IMR-90 (cell line): ENCODE results near the gene C17orf107. TPM values are rescaled to one million over a fixed set of nuclear protein-coding genes. Genes with fewer than 3 reads are reported as not detected.
A peak's percentile ranks its signal among the peaks of the same experiment; 100 is the strongest.

Source experiments
- ATAC-seq: fragments of 200-7000 bp; cut with Tn5 transposase; 2 replicates; pipeline ENCODE4 v1.9.1; 2020; ENCODE audit warnings: low read depth, mild to moderate bottlenecking, moderate library complexity
- BruUV-seq: library from RNA; stranded (reverse); fragments of 400-500 nt; replicated peaks from 2 replicates; lab custom pipeline; 2021; lab: Mats Ljungman, UMichigan
- CTCF ChIA-PET: fragments of 300-600 bp; formaldehyde crosslinking; extraction: SDS; loops from one replicate; lab custom pipeline; 2021; ENCODE audit warnings: antibody characterized with exemption; lab: Yijun Ruan, JAX
- POLR2A ChIA-PET: fragments of 300-600 bp; sonication (Branson Sonifier 250); formaldehyde crosslinking; loops from one replicate; lab custom pipeline; 2022; ENCODE audit warnings: antibody characterized with exemption; ENCODE audit not compliant: unreplicated experiment; lab: Charles Lee
- DNase-seq: peaks from one replicate; pipeline ENCODE4 v3.0.0; 2013
- H2AFZ ChIP-seq: replicated peaks from 2 replicates; pipeline ENCODE3; 2013; ENCODE audit warnings: low read length, mild to moderate bottlenecking; ENCODE audit not compliant: poor library complexity
- H2AK5ac ChIP-seq: 2 replicates; pipeline ENCODE4 v1.6.1; 2013; ENCODE audit warnings: low read depth, low read length, inconsistent platforms
- H2AK9ac ChIP-seq: replicated peaks from 2 replicates; pipeline ENCODE3; 2013; ENCODE audit warnings: mild to moderate bottlenecking, low read depth, low read length, moderate library complexity; ENCODE audit not compliant: poor library complexity
- H2BK120ac ChIP-seq: 2 replicates; pipeline ENCODE4 v1.6.1; 2013; ENCODE audit warnings: low read depth, low read length, inconsistent platforms
- H2BK15ac ChIP-seq: 3 replicates; pipeline ENCODE4 v1.6.1; 2013; ENCODE audit warnings: low read depth, low read length, inconsistent platforms
- H2BK20ac ChIP-seq: 2 replicates; pipeline ENCODE4 v1.6.1; 2013; ENCODE audit warnings: low read depth, mild to moderate bottlenecking, inconsistent platforms, low read length, moderate library complexity
- H2BK5ac ChIP-seq: 2 replicates; pipeline ENCODE4 v1.6.1; 2013; ENCODE audit warnings: mild to moderate bottlenecking, low read depth, low read length, inconsistent platforms; ENCODE audit not compliant: poor library complexity, severe bottlenecking
- H3K14ac ChIP-seq: replicated peaks from 2 replicates; pipeline ENCODE4 v1.6.1; 2013; ENCODE audit warnings: low read depth, low read length, inconsistent platforms
- H3K18ac ChIP-seq: 2 replicates; pipeline ENCODE4 v1.6.1; 2013; ENCODE audit warnings: low read depth, low read length, control low read depth
- H3K23ac ChIP-seq: 2 replicates; pipeline ENCODE4 v1.6.1; 2013; ENCODE audit warnings: low read depth, low read length, inconsistent platforms
- H3K27ac ChIP-seq: 2 replicates; pipeline ENCODE4 v1.5.1; 2013; ENCODE audit warnings: mild to moderate bottlenecking, control low read depth, low read length; ENCODE audit not compliant: insufficient read depth
- H3K27me3 ChIP-seq: 2 replicates; pipeline ENCODE4 v1.6.1; 2013; ENCODE audit warnings: low read length; ENCODE audit not compliant: control insufficient read depth, insufficient read depth
- H3K36me3 ChIP-seq: 2 replicates; pipeline ENCODE4 v1.6.1; 2013; ENCODE audit warnings: low read length, mixed read lengths; ENCODE audit not compliant: control insufficient read depth, insufficient read depth
- H3K4ac ChIP-seq: 2 replicates; pipeline ENCODE4 v1.6.1; 2013; ENCODE audit warnings: low read depth, low read length, inconsistent platforms
- H3K4me1 ChIP-seq: 2 replicates; pipeline ENCODE4 v1.6.1; 2013; ENCODE audit warnings: low read length, mixed read lengths; ENCODE audit not compliant: control insufficient read depth, insufficient read depth
- H3K4me2 ChIP-seq: 2 replicates; pipeline ENCODE4 v1.6.1; 2013; ENCODE audit warnings: low read depth, mild to moderate bottlenecking, control low read depth, low read length, moderate library complexity
- H3K4me3 ChIP-seq: 2 replicates; pipeline ENCODE4 v1.5.1; 2013; ENCODE audit warnings: low read depth, mild to moderate bottlenecking, control low read depth, low read length, moderate library complexity; ENCODE audit not compliant: insufficient read depth
- H3K56ac ChIP-seq: 2 replicates; pipeline ENCODE4 v1.6.1; 2013; ENCODE audit warnings: low read length, inconsistent platforms; ENCODE audit not compliant: insufficient read depth; ENCODE audit errors: extremely low read depth
- H3K79me1 ChIP-seq, 2 experiments: 2 replicates each; pipeline ENCODE4 v1.6.1; 2013; ENCODE audit warnings: low read length in 2 of 2, inconsistent platforms in 1 of 2, low read depth in 1 of 2
- H3K9ac ChIP-seq: 2 replicates; pipeline ENCODE4 v1.6.1; 2013; ENCODE audit warnings: low read depth, low read length, control low read depth
- H3K9me1 ChIP-seq: 2 replicates; pipeline ENCODE4 v1.6.1; 2013; ENCODE audit warnings: low read length, inconsistent platforms; ENCODE audit not compliant: insufficient read depth
- H3K9me3 ChIP-seq: 2 replicates; pipeline ENCODE4 v1.6.1; 2013; ENCODE audit warnings: low read length; ENCODE audit not compliant: control insufficient read depth, insufficient read depth
- H4K20me1 ChIP-seq: 2 replicates; pipeline ENCODE4 v1.6.1; 2013; ENCODE audit warnings: low read length, inconsistent platforms; ENCODE audit not compliant: insufficient read depth
- H4K5ac ChIP-seq: 2 replicates; pipeline ENCODE4 v1.6.1; 2013; ENCODE audit warnings: mild to moderate bottlenecking, low read depth, low read length, control low read depth
- H4K8ac ChIP-seq, 2 experiments: 2 replicates each; pipeline ENCODE4 v1.6.1; 2013; ENCODE audit warnings: low read depth in 2 of 2, low read length in 2 of 2, control low read depth in 1 of 2, inconsistent platforms in 1 of 2
- H4K91ac ChIP-seq: 2 replicates; pipeline ENCODE4 v1.6.1; 2013; ENCODE audit warnings: low read depth, low read length, inconsistent platforms; ENCODE audit not compliant: insufficient read depth
- BHLHE40 ChIP-seq: fragments of 150-350 bp; IDR thresholded peaks from 2 replicates; pipeline ENCODE4 v1.6.1; 2016; ENCODE audit warnings: mild to moderate bottlenecking, low read depth, low read length
- CEBPB ChIP-seq: IDR thresholded peaks from 2 replicates; pipeline ENCODE4 v1.6.1; 2012; ENCODE audit warnings: low read depth, low read length, improper control_type of control experiment
- FOS ChIP-seq: fragments of 150-350 bp; IDR thresholded peaks from 2 replicates; pipeline ENCODE4 v1.6.1; 2016; ENCODE audit warnings: low read depth, low read length
- MAZ ChIP-seq: IDR thresholded peaks from 2 replicates; pipeline ENCODE4 v1.6.1; 2012; ENCODE audit warnings: low read depth, mild to moderate bottlenecking, low read length, improper control_type of control experiment, moderate library complexity, borderline replicate concordance
- USF2 ChIP-seq: fragments of 150-350 bp; IDR thresholded peaks from 2 replicates; pipeline ENCODE4 v1.6.1; 2017; ENCODE audit warnings: mild to moderate bottlenecking, antibody characterized with exemption, low read length, low read depth
- WGBS, 2 experiments: methylation state at CpG; one replicate each; pipeline versions ENCODE4 v1.1.5 to v1.1.7; 2013; ENCODE audit warnings: missing lambda C conversion rate in 2 of 2; ENCODE audit not compliant: insufficient read length in 1 of 2; ENCODE audit errors: extremely low coverage in 2 of 2; 5-methylcytosine and 5-hydroxymethylcytosine counted together
- dilution Hi-C: fragments of 300-500 bp; cut with HindIII; formaldehyde crosslinking; loops from one replicate; pipeline ENCODE4 v1.14.3; 2018; ENCODE audit warnings: low sequenced_read_pairs; ENCODE audit not compliant: unreplicated experiment
- in situ Hi-C: fragments of 300-500 bp; cut with MboI; formaldehyde crosslinking; loops from 3 replicates; pipeline ENCODE4 v1.14.3; 2019; ENCODE audit warnings: low sequenced_read_pairs, inconsistent platforms, mixed read lengths
- intact Hi-C: fragments of 100-400 bp; cut with micrococcal nuclease; formaldehyde crosslinking; loops from 2 replicates; pipeline ENCODE4 v1.10.0; 2022
- polyA plus RNA-seq, 3 experiments: library from polyadenylated mRNA; depleted of rRNA; stranded (reverse); fragments of >200 nt; gene quantifications; 2 replicates each; pipeline ENCODE4 v1.2.3, GENCODE V29; 2012; ENCODE audit warnings: low replicate concordance in 1 of 3
- total RNA-seq: library from RNA; depleted of rRNA; stranded (reverse); fragments of >200 nt; gene quantifications from 2 replicates; pipeline ENCODE4 v1.2.3, GENCODE V29; 2012

Gene C17orf107
- total and polyA plus RNA-seq, 2 of the 4 experiments (the other 2 are of a cell fraction): 0.54 to 0.82 TPM

- peak overlapping the region; percentile 79 for H2AK5ac ChIP-seq
- H2BK20ac ChIP-seq: no peak overlapping the region
- peak overlapping the region; percentile 96 for H2AK9ac ChIP-seq
- H3K36me3 ChIP-seq: peaks cover 21% of the 10 kb centered on the region
- 1% methylated on average over 28 of the region's 75 CpGs; no CpG with 5 or more reads in 1 of the 2 experiments for WGBS, 2 experiments
- in situ Hi-C loops (no loop called here), dilution Hi-C loops (no loop called here), intact Hi-C loops (no loop called here)
- H3K27ac ChIP-seq: peak overlapping the region; percentile 91
- peak overlapping the region; percentile 95 for H3K56ac ChIP-seq
- BruUV-seq: no TSS peak
- ChIA-PET CTCF (no interaction called here), POLR2A (interaction anchor here (0.6 to 3.5 kb wide), 3 partner anchors 9 to 391 kb away, joined by 3 to 19 read pairs (median 4); partner anchors contain the start of gene SPAG7)
- H2BK120ac ChIP-seq: peak overlapping the region; percentile 85
- peak overlapping the region; percentile 98 for H3K4me3 ChIP-seq
- H4K20me1 ChIP-seq: peaks cover 40% of the 10 kb centered on the region
- H3K23ac ChIP-seq: peak overlapping the region; percentile 89
- DNase-seq (peak; percentile 76), ATAC-seq (peak; percentile 2)
- TF ChIP-seq FOS (0 out of 2 replicates have a peak, but pooled peaks have one; percentile 7), CEBPB (no peak), USF2 (peak; percentile 52), MAZ (peak; percentile 51; the same call in 1 of the 2 replicates), BHLHE40 (peak; percentile 82)
- H2BK5ac ChIP-seq: peak overlapping the region; percentile 90
- H3K9me3 ChIP-seq: no peaks in the 10 kb centered on the region
- peak overlapping the region; percentile 61 for H4K5ac ChIP-seq
- peak overlapping the region; percentile 97 for H3K4ac ChIP-seq
- peak overlapping the region; percentile 98 for H3K14ac ChIP-seq
- peak overlapping the region; percentile 62 to 86 for H4K8ac ChIP-seq
- no peaks in the 10 kb centered on the region for H3K27me3 ChIP-seq
- peaks cover 25% of the 10 kb centered on the region; the same call in 1 of the 2 replicates for H3K9me1 ChIP-seq
- peak overlapping the region; percentile 5; the same call in 1 of the 3 replicates for H2BK15ac ChIP-seq
- H3K4me2 ChIP-seq: peak overlapping the region; percentile 74
- H2AFZ ChIP-seq: peak overlapping the region; percentile 85
- peaks cover 12 to 37% of the 10 kb centered on the region in 2 experiments; a peak in 3 of 4 replicates for H3K79me1 ChIP-seq
- H3K4me1 ChIP-seq: peaks cover 38% of the 10 kb centered on the region
- peak overlapping the region; percentile 87 for H3K9ac ChIP-seq
- H3K18ac ChIP-seq: peak overlapping the region; percentile 71
- H4K91ac ChIP-seq: peak overlapping the region; percentile 91
Observed at GRCh38 chr17:4949321-4950074, 50.2 kb downstream of the C17orf107 start.
